Tibial artery (tissue), 4 donors: ENCODE measurements around the gene DCLK1.
A peak's percentile ranks its signal among the peaks of the same experiment; 100 is the strongest.

ENCODE experiments used
- DNase-seq, 2 donors: peaks; one replicate each; pipeline ENCODE4 v3.0.0-alpha.2; 2019
- H3K27ac ChIP-seq, 2 donors: fragments of 200-600 bp; sonication (generic) in 1 of 2; 1 replicate in 1 of 2; 2 replicates in 1 of 2; pipeline ENCODE4 v1.5.1; 2018 to 2019; ENCODE audit warnings: mild to moderate bottlenecking in 1 of 2
- H3K27me3 ChIP-seq, 2 donors: fragments of 200-600 bp; sonication (generic) in 1 of 2; one replicate each; pipeline versions ENCODE4 v1.5.1 to v1.6.0; 2016 to 2019
- H3K36me3 ChIP-seq, 3 donors: fragments of 200-600 bp; sonication (generic) in 2 of 3; one replicate each; pipeline ENCODE4 v1.5.1; 2016 to 2019; ENCODE audit warnings: mild to moderate bottlenecking in 2 of 3
- H3K4me1 ChIP-seq, 4 donors: fragments of 200-600 bp; sonication (generic) in 2 of 4; 1 replicate in 3 of 4; 2 replicates in 1 of 4; pipeline ENCODE4 v1.5.1; 2016 to 2019
- H3K4me3 ChIP-seq, 2 donors: fragments of 200-600 bp; sonication (generic) in 1 of 2; 1 replicate in 1 of 2; 2 replicates in 1 of 2; pipeline ENCODE4 v1.5.1; 2018 to 2019; ENCODE audit warnings: mild to moderate bottlenecking in 2 of 2
- H3K9me3 ChIP-seq, 3 donors: fragments of 200-600 bp; sonication (generic) in 1 of 3; one replicate each; pipeline ENCODE4 v1.5.1; 2016 to 2019
- intact Hi-C: fragments of 100-400 bp; cut with DNase I; formaldehyde crosslinking; loops from one replicate; pipeline ENCODE4 v1.15.0; 2023; ENCODE audit warnings: low total_unique reads
- TF ChIP-seq, protein P1 (sequence below), 2 experiments: fragments of 200-600 bp in 1 of 2; fragments of 450-650 bp in 1 of 2; IDR thresholded peaks; one replicate each; pipeline ENCODE4 v1.5.1; 2017 to 2019; ENCODE audit warnings: antibody characterized with exemption in 2 of 2, mild to moderate bottlenecking in 1 of 2, moderate library complexity in 1 of 2

Gene DCLK1

DNA sequence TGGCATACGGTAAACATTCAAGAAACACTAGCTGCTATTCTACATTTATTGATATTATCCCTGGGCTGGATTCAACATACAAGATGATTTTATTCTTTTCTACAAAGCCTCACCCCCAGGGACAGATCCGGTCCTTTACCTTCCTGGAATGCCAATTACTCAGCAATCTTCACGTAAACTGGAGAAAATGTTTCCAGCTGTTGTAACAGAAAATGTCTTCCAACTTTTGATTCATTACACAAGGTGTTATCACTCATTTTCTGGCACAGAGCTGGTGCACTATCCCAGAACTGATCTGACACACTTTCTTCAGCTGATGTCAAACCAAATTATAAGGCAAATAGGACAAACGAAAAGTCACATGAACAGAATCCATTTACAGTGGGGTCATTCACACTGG, 33.1 kb downstream of the DCLK1 start:
- H3K4me3 ChIP-seq = no peak overlapping the region
- H3K36me3 ChIP-seq = no peaks in the 10 kb centered on the region
- intact Hi-C loops = no loop called here
- H3K27me3 ChIP-seq = no peaks in the 10 kb centered on the region
- DNase-seq = no peak
- H3K9me3 ChIP-seq = no peaks in the 10 kb centered on the region
- no peak overlapping the region for H3K27ac ChIP-seq
- no peaks in the 10 kb centered on the region for H3K4me1 ChIP-seq
- TF ChIP-seq, protein P1, sequence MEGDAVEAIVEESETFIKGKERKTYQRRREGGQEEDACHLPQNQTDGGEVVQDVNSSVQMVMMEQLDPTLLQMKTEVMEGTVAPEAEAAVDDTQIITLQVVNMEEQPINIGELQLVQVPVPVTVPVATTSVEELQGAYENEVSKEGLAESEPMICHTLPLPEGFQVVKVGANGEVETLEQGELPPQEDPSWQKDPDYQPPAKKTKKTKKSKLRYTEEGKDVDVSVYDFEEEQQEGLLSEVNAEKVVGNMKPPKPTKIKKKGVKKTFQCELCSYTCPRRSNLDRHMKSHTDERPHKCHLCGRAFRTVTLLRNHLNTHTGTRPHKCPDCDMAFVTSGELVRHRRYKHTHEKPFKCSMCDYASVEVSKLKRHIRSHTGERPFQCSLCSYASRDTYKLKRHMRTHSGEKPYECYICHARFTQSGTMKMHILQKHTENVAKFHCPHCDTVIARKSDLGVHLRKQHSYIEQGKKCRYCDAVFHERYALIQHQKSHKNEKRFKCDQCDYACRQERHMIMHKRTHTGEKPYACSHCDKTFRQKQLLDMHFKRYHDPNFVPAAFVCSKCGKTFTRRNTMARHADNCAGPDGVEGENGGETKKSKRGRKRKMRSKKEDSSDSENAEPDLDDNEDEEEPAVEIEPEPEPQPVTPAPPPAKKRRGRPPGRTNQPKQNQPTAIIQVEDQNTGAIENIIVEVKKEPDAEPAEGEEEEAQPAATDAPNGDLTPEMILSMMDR (IDR thresholded peaks at IDR 0.05) = no peak

DNA sequence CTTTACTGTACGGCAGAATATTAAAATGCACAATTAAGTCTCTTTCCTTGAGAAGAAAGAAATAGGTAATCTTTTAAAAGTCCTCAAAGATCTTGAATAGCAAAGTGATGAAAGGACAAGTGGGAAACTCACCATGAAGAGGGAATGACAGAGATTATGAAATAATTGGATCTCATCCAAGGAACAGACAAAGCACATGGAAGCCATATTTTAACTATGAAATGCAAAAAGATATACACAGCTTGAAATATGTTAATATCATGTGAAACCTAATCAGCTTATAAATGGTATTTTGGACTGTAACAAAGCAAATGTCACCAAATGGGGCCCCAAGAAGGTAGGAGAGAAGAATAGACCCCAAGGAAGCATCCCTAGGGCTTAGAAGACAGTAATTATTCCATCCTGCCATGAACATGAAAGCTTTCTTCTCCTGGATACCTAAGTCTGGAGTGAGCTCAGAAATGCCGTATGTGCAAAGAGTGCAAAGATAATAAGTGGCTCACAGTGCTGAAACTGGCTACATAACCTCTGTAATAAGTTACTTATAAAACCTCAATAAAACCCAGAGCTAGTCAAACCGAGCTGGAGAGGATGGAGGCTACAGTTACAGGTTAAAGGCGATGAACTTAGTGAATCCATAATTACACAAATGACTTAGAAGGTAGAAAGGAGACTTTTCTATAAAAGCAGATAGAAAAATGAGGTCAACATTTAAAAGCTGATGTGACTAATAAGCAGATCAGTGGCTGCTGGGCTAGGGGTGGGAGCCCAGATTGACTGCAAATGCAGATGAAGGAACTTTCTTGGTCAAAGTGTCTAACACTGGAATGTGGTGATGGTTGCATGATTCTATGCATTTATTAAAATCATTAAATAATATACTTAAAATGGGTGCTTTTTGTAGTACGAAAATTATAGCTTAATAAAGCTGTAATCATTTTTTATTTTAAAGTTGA, 34.4 kb downstream of the DCLK1 start:
- H3K27ac ChIP-seq = no peak overlapping the region
- H3K27me3 ChIP-seq = no peaks in the 10 kb centered on the region
- H3K9me3 ChIP-seq = no peaks in the 10 kb centered on the region
- intact Hi-C loops = no loop called here
- DNase-seq = no peak
- no peaks in the 10 kb centered on the region for H3K4me1 ChIP-seq
- no peaks in the 10 kb centered on the region for H3K36me3 ChIP-seq
- no peak overlapping the region for H3K4me3 ChIP-seq
- TF ChIP-seq, protein P1 (IDR thresholded peaks at IDR 0.05) = no peak

DNA sequence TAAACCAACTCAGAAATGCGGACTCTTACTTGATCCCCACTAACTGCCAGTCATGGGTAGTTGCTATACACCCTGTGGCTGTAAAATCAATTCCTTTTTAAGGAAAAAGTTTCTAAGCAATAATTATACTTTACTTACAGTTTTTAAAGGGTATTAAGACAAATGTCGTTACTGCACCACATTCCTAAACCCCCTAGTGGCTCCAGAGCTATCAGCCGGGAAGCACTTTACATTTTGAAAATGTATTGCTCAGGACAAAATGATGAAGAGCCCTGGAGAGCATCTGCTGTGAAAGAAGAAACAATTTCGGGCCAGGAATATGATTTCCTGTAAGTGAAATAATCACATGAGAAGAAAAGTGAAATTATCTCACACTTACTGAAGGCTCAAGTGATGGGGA, 36.7 kb downstream of the DCLK1 start:
- intact Hi-C loops = no loop called here
- no peaks in the 10 kb centered on the region for H3K36me3 ChIP-seq
- peaks cover 0 to 2% (median 0%) of the 10 kb centered on the region in 4 donors for H3K4me1 ChIP-seq
- no peak for DNase-seq
- no peak overlapping the region for H3K27ac ChIP-seq
- H3K4me3 ChIP-seq = no peak overlapping the region
- TF ChIP-seq, protein P1 (IDR thresholded peaks at IDR 0.05) = no peak
- no peaks in the 10 kb centered on the region for H3K9me3 ChIP-seq
- no peaks in the 10 kb centered on the region for H3K27me3 ChIP-seq

DNA sequence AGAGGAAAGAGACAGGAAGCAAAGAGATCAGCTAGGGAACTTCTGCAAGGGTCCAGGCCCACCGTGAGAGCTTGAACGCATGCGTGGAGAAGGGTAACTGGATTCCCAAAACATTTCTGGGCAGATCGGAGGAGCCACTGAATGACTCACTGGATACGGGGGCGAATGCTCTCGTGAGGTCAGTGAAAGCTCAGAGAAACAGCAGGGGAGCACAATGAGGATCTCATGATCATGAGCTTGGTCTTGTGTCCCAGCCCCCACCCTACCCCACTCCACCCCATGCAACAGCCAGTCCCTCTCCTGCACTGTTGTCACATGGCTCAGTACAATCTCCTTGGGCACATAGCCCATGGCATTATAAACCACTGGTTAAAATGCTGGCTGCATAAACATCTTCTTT, 40.6 kb downstream of the DCLK1 start:
- intact Hi-C loops = no loop called here
- Histone ChIP-seq H3K27ac (peak overlapping the region in 1 of 2 donors; percentile 45), H3K4me1 (peaks cover 0 to 16% (median 0%) of the 10 kb centered on the region in 4 donors), H3K27me3 (no peaks in the 10 kb centered on the region), H3K36me3 (no peaks in the 10 kb centered on the region), H3K9me3 (no peaks in the 10 kb centered on the region), H3K4me3 (no peak overlapping the region)
- TF ChIP-seq, protein P1 (IDR thresholded peaks at IDR 0.05) = no peak
- DNase-seq = peak; percentile 54 to 76

DNA sequence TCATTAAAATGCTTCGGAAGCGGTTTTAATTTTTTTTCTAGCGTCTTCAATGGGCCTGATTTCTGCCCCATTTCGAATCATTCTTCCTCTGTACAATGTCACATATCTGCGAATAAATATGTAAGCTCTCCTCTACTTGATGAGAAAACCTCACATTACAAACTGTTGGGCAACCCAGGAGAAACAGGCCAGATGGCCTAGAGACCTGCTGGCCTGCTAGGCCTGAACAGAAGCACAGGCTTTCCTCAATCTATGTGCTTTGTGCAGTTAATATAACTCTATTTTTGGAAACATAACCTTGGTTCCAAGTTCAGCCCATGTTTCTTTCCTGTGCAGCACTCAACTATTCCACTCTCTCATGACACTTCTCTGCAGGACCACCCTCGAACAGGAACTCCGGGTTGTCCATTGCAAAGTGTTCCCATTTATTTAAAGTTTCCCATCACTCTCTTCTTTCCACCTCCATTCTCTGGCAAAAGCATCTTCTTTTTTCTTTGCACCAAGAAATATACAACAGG, 42.0 kb downstream of the DCLK1 start:
- no peaks in the 10 kb centered on the region for H3K36me3 ChIP-seq
- TF ChIP-seq, protein P1 (IDR thresholded peaks at IDR 0.05) = no peak
- no peak overlapping the region for H3K4me3 ChIP-seq
- no peaks in the 10 kb centered on the region for H3K9me3 ChIP-seq
- peak overlapping the region in 1 of 2 donors; percentile 15 for H3K27ac ChIP-seq
- no peaks in the 10 kb centered on the region for H3K27me3 ChIP-seq
- peaks cover 0 to 16% (median 0%) of the 10 kb centered on the region in 4 donors for H3K4me1 ChIP-seq
- intact Hi-C loops = no loop called here
- no peak for DNase-seq
